ENCODE results near the gene ZNF827. TPM values are rescaled to one million over a fixed set of nuclear protein-coding genes. Genes with fewer than 3 reads are reported as not detected.

Gene ZNF827
- total RNA-seq, 1 experiment from 2014 or later, result 5.3 TPM

DNA sequence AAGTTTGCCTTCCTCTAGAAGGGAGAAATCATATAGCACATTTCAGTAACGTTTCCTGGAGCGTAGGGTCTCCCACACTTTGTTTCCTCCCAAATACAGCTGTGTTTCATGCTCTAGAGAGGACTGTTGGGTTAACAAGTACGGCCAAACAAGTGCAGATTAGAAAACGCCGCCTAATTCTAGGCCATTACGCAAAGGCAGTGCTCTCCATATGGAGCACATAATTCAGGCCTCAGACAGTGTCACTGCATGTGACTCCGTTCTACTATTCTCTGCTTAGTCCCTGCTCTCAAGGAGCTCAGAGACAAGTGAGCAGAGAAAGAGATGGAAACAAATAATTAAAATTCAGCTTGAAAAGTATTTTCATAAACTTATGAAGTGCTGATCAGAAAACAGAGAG is 11.6 kb downstream of the ZNF827 start:
- no peak for TF ChIP-seq CTCF (IDR thresholded peaks at IDR 0.05; ENCODE audit: insufficient read depth in 1 of 2, low read depth in 1 of 2, low read length in 1 of 2, severe bottlenecking in 1 of 2, unreplicated experiment in 1 of 2)
- H3K4me1 ChIP-seq, result no peaks in the 10 kb centered on the region
- intact Hi-C loops (cut with micrococcal nuclease; ENCODE audit: unreplicated experiment), result no loop called here
- Mint-ChIP-seq H3K27me3 (ENCODE audit: insufficient read depth, unreplicated experiment) (no peaks in the 10 kb centered on the region), H3K9me3 (ENCODE audit: unreplicated experiment) (peaks cover 11% of the 10 kb centered on the region), H3K4me1 (ENCODE audit: low read depth, unreplicated experiment) (no peaks in the 10 kb centered on the region), H3K4me3 (ENCODE audit: unreplicated experiment) (no peak overlapping the region), H3K36me3 (ENCODE audit: insufficient read depth, unreplicated experiment) (no peaks in the 10 kb centered on the region), H3K27ac (ENCODE audit: unreplicated experiment) (no peak overlapping the region)
- no peak for DNase-seq
- no TSS peak for BruUV-seq (replicated peaks)
- no peaks in the 10 kb centered on the region for H3K36me3 ChIP-seq (ENCODE audit: control insufficient read depth, insufficient read depth, low read length)
- ChIA-PET CTCF (interaction anchor here (0.6 kb wide), 1 partner anchor 9 kb away, joined by 4 read pairs; no protein-coding TSS in a partner anchor), POLR2A (no interaction called here)
- no peaks in the 10 kb centered on the region for H3K9me3 ChIP-seq
- no peak overlapping the region for H3K4me3 ChIP-seq (ENCODE audit: low read depth, low read length)
- H3K27me3 ChIP-seq (replicated peaks; ENCODE audit: control insufficient read depth, insufficient read depth, low read length), result no peaks in the 10 kb centered on the region

DNA sequence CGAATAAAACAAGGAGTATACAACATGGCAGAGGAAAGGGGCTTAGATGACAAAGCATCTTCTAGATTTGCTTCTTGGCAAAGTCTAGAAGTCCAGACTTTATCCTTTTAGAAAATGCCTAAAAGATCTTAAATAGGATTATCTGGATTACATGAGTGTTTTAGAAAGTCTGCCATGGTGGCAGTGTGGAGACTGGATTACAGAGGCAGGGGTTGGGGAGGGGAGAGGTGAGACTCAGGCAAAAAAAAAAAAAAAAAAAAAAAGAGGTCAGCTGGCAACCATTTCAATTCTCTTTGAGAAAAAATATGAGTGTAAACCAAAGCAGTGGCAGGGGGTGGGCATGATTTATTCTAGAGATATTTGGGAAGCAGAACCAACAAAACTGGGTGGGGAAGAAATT is 17.4 kb downstream of the ZNF827 start:
- ChIA-PET POLR2A (no interaction called here), CTCF (interaction anchor here (1.3 kb wide), 1 partner anchor 33 kb away, joined by 3 read pairs; no protein-coding TSS in a partner anchor)
- H3K4me3 Mint-ChIP-seq (ENCODE audit: unreplicated experiment), result no peak overlapping the region
- no peak for TF ChIP-seq CTCF (IDR thresholded peaks at IDR 0.05; ENCODE audit: insufficient read depth in 1 of 2, low read depth in 1 of 2, low read length in 1 of 2, severe bottlenecking in 1 of 2, unreplicated experiment in 1 of 2)
- H3K27me3 Mint-ChIP-seq (ENCODE audit: insufficient read depth, unreplicated experiment), result no peaks in the 10 kb centered on the region
- H3K27ac Mint-ChIP-seq (ENCODE audit: unreplicated experiment), result no peak overlapping the region
- no peaks in the 10 kb centered on the region for H3K36me3 Mint-ChIP-seq (ENCODE audit: insufficient read depth, unreplicated experiment)
- H3K4me1 ChIP-seq, result no peaks in the 10 kb centered on the region
- no peaks in the 10 kb centered on the region for H3K27me3 ChIP-seq (replicated peaks; ENCODE audit: control insufficient read depth, insufficient read depth, low read length)
- no peak for DNase-seq
- no TSS peak for BruUV-seq (replicated peaks)
- H3K4me1 Mint-ChIP-seq (ENCODE audit: low read depth, unreplicated experiment), result no peaks in the 10 kb centered on the region
- peaks cover 8% of the 10 kb centered on the region for H3K9me3 Mint-ChIP-seq (ENCODE audit: unreplicated experiment)
- intact Hi-C loops (cut with micrococcal nuclease; ENCODE audit: unreplicated experiment), result no loop called here
- H3K9me3 ChIP-seq, result no peaks in the 10 kb centered on the region
- no peak overlapping the region for H3K4me3 ChIP-seq (ENCODE audit: low read depth, low read length)
- H3K36me3 ChIP-seq (ENCODE audit: control insufficient read depth, insufficient read depth, low read length), result no peaks in the 10 kb centered on the region

GRCh38 chr4:145920205-145920604 is 18.4 kb downstream of the ZNF827 start:
- intact Hi-C loops (cut with micrococcal nuclease; ENCODE audit: unreplicated experiment), result no loop called here
- no peaks in the 10 kb centered on the region for H3K27me3 ChIP-seq (replicated peaks; ENCODE audit: control insufficient read depth, insufficient read depth, low read length)
- TF ChIP-seq CTCF (IDR thresholded peaks at IDR 0.05; ENCODE audit: insufficient read depth in 1 of 2, low read depth in 1 of 2, low read length in 1 of 2, severe bottlenecking in 1 of 2, unreplicated experiment in 1 of 2), result no peak
- Mint-ChIP-seq H3K27ac (ENCODE audit: unreplicated experiment) (no peak overlapping the region), H3K9me3 (ENCODE audit: unreplicated experiment) (no peaks in the 10 kb centered on the region), H3K4me3 (ENCODE audit: unreplicated experiment) (no peak overlapping the region), H3K36me3 (ENCODE audit: insufficient read depth, unreplicated experiment) (peaks cover 5% of the 10 kb centered on the region), H3K27me3 (ENCODE audit: insufficient read depth, unreplicated experiment) (no peaks in the 10 kb centered on the region), H3K4me1 (ENCODE audit: low read depth, unreplicated experiment) (no peaks in the 10 kb centered on the region)
- ChIA-PET POLR2A (no interaction called here), CTCF (interaction anchor here (1.3 kb wide), 1 partner anchor 32 kb away, joined by 3 read pairs; no protein-coding TSS in a partner anchor)
- no TSS peak for BruUV-seq (replicated peaks)
- H3K36me3 ChIP-seq (ENCODE audit: control insufficient read depth, insufficient read depth, low read length), result no peaks in the 10 kb centered on the region
- no peaks in the 10 kb centered on the region for H3K9me3 ChIP-seq
- no peaks in the 10 kb centered on the region for H3K4me1 ChIP-seq
- no peak overlapping the region for H3K4me3 ChIP-seq (ENCODE audit: low read depth, low read length)
- DNase-seq, result no peak
